IMR-90 (cell line): ENCODE results near the gene DEPDC5. TPM values are rescaled to one million over a fixed set of nuclear protein-coding genes. Genes with fewer than 3 reads are reported as not detected.

ENCODE experiments used
- ATAC-seq: fragments of 200-7000 bp; cut with Tn5 transposase; 2 replicates; pipeline ENCODE4 v1.9.1; 2020; ENCODE audit warnings: low read depth, mild to moderate bottlenecking, moderate library complexity
- BruUV-seq: library from RNA; stranded (reverse); fragments of 400-500 nt; replicated peaks from 2 replicates; lab custom pipeline; 2021; lab: Mats Ljungman, UMichigan
- CTCF ChIA-PET: fragments of 300-600 bp; formaldehyde crosslinking; extraction: SDS; loops from one replicate; lab custom pipeline; 2021; ENCODE audit warnings: antibody characterized with exemption; lab: Yijun Ruan, JAX
- POLR2A ChIA-PET: fragments of 300-600 bp; sonication (Branson Sonifier 250); formaldehyde crosslinking; loops from one replicate; lab custom pipeline; 2022; ENCODE audit warnings: antibody characterized with exemption; ENCODE audit not compliant: unreplicated experiment; lab: Charles Lee
- DNase-seq: peaks from one replicate; pipeline ENCODE4 v3.0.0; 2013
- H2AFZ ChIP-seq: replicated peaks from 2 replicates; pipeline ENCODE3; 2013; ENCODE audit warnings: low read length, mild to moderate bottlenecking; ENCODE audit not compliant: poor library complexity
- H2AK5ac ChIP-seq: 2 replicates; pipeline ENCODE4 v1.6.1; 2013; ENCODE audit warnings: low read depth, low read length, inconsistent platforms
- H2AK9ac ChIP-seq: replicated peaks from 2 replicates; pipeline ENCODE3; 2013; ENCODE audit warnings: mild to moderate bottlenecking, low read depth, low read length, moderate library complexity; ENCODE audit not compliant: poor library complexity
- H2BK120ac ChIP-seq: 2 replicates; pipeline ENCODE4 v1.6.1; 2013; ENCODE audit warnings: low read depth, low read length, inconsistent platforms
- H2BK15ac ChIP-seq: 3 replicates; pipeline ENCODE4 v1.6.1; 2013; ENCODE audit warnings: low read depth, low read length, inconsistent platforms
- H2BK20ac ChIP-seq: 2 replicates; pipeline ENCODE4 v1.6.1; 2013; ENCODE audit warnings: low read depth, mild to moderate bottlenecking, inconsistent platforms, low read length, moderate library complexity
- H2BK5ac ChIP-seq: 2 replicates; pipeline ENCODE4 v1.6.1; 2013; ENCODE audit warnings: mild to moderate bottlenecking, low read depth, low read length, inconsistent platforms; ENCODE audit not compliant: poor library complexity, severe bottlenecking
- H3K14ac ChIP-seq: replicated peaks from 2 replicates; pipeline ENCODE4 v1.6.1; 2013; ENCODE audit warnings: low read depth, low read length, inconsistent platforms
- H3K18ac ChIP-seq: 2 replicates; pipeline ENCODE4 v1.6.1; 2013; ENCODE audit warnings: low read depth, low read length, control low read depth
- H3K23ac ChIP-seq: 2 replicates; pipeline ENCODE4 v1.6.1; 2013; ENCODE audit warnings: low read depth, low read length, inconsistent platforms
- H3K27ac ChIP-seq: 2 replicates; pipeline ENCODE4 v1.5.1; 2013; ENCODE audit warnings: mild to moderate bottlenecking, control low read depth, low read length; ENCODE audit not compliant: insufficient read depth
- H3K27me3 ChIP-seq: 2 replicates; pipeline ENCODE4 v1.6.1; 2013; ENCODE audit warnings: low read length; ENCODE audit not compliant: control insufficient read depth, insufficient read depth
- H3K36me3 ChIP-seq: 2 replicates; pipeline ENCODE4 v1.6.1; 2013; ENCODE audit warnings: low read length, mixed read lengths; ENCODE audit not compliant: control insufficient read depth, insufficient read depth
- H3K4ac ChIP-seq: 2 replicates; pipeline ENCODE4 v1.6.1; 2013; ENCODE audit warnings: low read depth, low read length, inconsistent platforms
- H3K4me1 ChIP-seq: 2 replicates; pipeline ENCODE4 v1.6.1; 2013; ENCODE audit warnings: low read length, mixed read lengths; ENCODE audit not compliant: control insufficient read depth, insufficient read depth
- H3K4me2 ChIP-seq: 2 replicates; pipeline ENCODE4 v1.6.1; 2013; ENCODE audit warnings: low read depth, mild to moderate bottlenecking, control low read depth, low read length, moderate library complexity
- H3K4me3 ChIP-seq: 2 replicates; pipeline ENCODE4 v1.5.1; 2013; ENCODE audit warnings: low read depth, mild to moderate bottlenecking, control low read depth, low read length, moderate library complexity; ENCODE audit not compliant: insufficient read depth
- H3K56ac ChIP-seq: 2 replicates; pipeline ENCODE4 v1.6.1; 2013; ENCODE audit warnings: low read length, inconsistent platforms; ENCODE audit not compliant: insufficient read depth; ENCODE audit errors: extremely low read depth
- H3K79me1 ChIP-seq, 2 experiments: 2 replicates each; pipeline ENCODE4 v1.6.1; 2013; ENCODE audit warnings: low read length in 2 of 2, inconsistent platforms in 1 of 2, low read depth in 1 of 2
- H3K9ac ChIP-seq: 2 replicates; pipeline ENCODE4 v1.6.1; 2013; ENCODE audit warnings: low read depth, low read length, control low read depth
- H3K9me1 ChIP-seq: 2 replicates; pipeline ENCODE4 v1.6.1; 2013; ENCODE audit warnings: low read length, inconsistent platforms; ENCODE audit not compliant: insufficient read depth
- H3K9me3 ChIP-seq: 2 replicates; pipeline ENCODE4 v1.6.1; 2013; ENCODE audit warnings: low read length; ENCODE audit not compliant: control insufficient read depth, insufficient read depth
- H4K20me1 ChIP-seq: 2 replicates; pipeline ENCODE4 v1.6.1; 2013; ENCODE audit warnings: low read length, inconsistent platforms; ENCODE audit not compliant: insufficient read depth
- H4K5ac ChIP-seq: 2 replicates; pipeline ENCODE4 v1.6.1; 2013; ENCODE audit warnings: mild to moderate bottlenecking, low read depth, low read length, control low read depth
- H4K8ac ChIP-seq, 2 experiments: 2 replicates each; pipeline ENCODE4 v1.6.1; 2013; ENCODE audit warnings: low read depth in 2 of 2, low read length in 2 of 2, control low read depth in 1 of 2, inconsistent platforms in 1 of 2
- H4K91ac ChIP-seq: 2 replicates; pipeline ENCODE4 v1.6.1; 2013; ENCODE audit warnings: low read depth, low read length, inconsistent platforms; ENCODE audit not compliant: insufficient read depth
- BHLHE40 ChIP-seq: fragments of 150-350 bp; IDR thresholded peaks from 2 replicates; pipeline ENCODE4 v1.6.1; 2016; ENCODE audit warnings: mild to moderate bottlenecking, low read depth, low read length
- CHD1 ChIP-seq: IDR thresholded peaks from 2 replicates; pipeline ENCODE4 v1.6.1; 2012; ENCODE audit warnings: low read depth, low read length, improper control_type of control experiment
- CTCF ChIP-seq: conservative IDR thresholded peaks from 2 replicates; pipeline ENCODE4 v1.5.1; 2012; ENCODE audit warnings: mild to moderate bottlenecking, low read depth, low read length, improper control_type of control experiment
- FOS ChIP-seq: fragments of 150-350 bp; IDR thresholded peaks from 2 replicates; pipeline ENCODE4 v1.6.1; 2016; ENCODE audit warnings: low read depth, low read length
- MAZ ChIP-seq: IDR thresholded peaks from 2 replicates; pipeline ENCODE4 v1.6.1; 2012; ENCODE audit warnings: low read depth, mild to moderate bottlenecking, low read length, improper control_type of control experiment, moderate library complexity, borderline replicate concordance
- MXI1 ChIP-seq: IDR thresholded peaks from 2 replicates; pipeline ENCODE4 v1.6.1; 2012; ENCODE audit warnings: low read depth, mild to moderate bottlenecking, low read length, moderate library complexity, borderline replicate concordance
- POLR2A ChIP-seq: IDR thresholded peaks from 2 replicates; pipeline ENCODE4 v1.6.1; 2012; ENCODE audit warnings: mild to moderate bottlenecking, low read depth, low read length
- RAD21 ChIP-seq: IDR thresholded peaks from 2 replicates; pipeline ENCODE4 v1.6.1; 2012; ENCODE audit warnings: low read length, improper control_type of control experiment
- USF2 ChIP-seq: fragments of 150-350 bp; IDR thresholded peaks from 2 replicates; pipeline ENCODE4 v1.6.1; 2017; ENCODE audit warnings: mild to moderate bottlenecking, antibody characterized with exemption, low read length, low read depth
- WGBS, 2 experiments: methylation state at CpG; one replicate each; pipeline versions ENCODE4 v1.1.5 to v1.1.7; 2013; ENCODE audit warnings: missing lambda C conversion rate in 2 of 2; ENCODE audit not compliant: insufficient read length in 1 of 2; ENCODE audit errors: extremely low coverage in 2 of 2; 5-methylcytosine and 5-hydroxymethylcytosine counted together
- dilution Hi-C: fragments of 300-500 bp; cut with HindIII; formaldehyde crosslinking; loops from one replicate; pipeline ENCODE4 v1.14.3; 2018; ENCODE audit warnings: low sequenced_read_pairs; ENCODE audit not compliant: unreplicated experiment
- in situ Hi-C: fragments of 300-500 bp; cut with MboI; formaldehyde crosslinking; loops from 3 replicates; pipeline ENCODE4 v1.14.3; 2019; ENCODE audit warnings: low sequenced_read_pairs, inconsistent platforms, mixed read lengths
- intact Hi-C: fragments of 100-400 bp; cut with micrococcal nuclease; formaldehyde crosslinking; loops from 2 replicates; pipeline ENCODE4 v1.10.0; 2022
- polyA plus RNA-seq, 3 experiments: library from polyadenylated mRNA; depleted of rRNA; stranded (reverse); fragments of >200 nt; gene quantifications; 2 replicates each; pipeline ENCODE4 v1.2.3, GENCODE V29; 2012; ENCODE audit warnings: low replicate concordance in 1 of 3
- total RNA-seq: library from RNA; depleted of rRNA; stranded (reverse); fragments of >200 nt; gene quantifications from 2 replicates; pipeline ENCODE4 v1.2.3, GENCODE V29; 2012
- TF ChIP-seq, protein P1 (sequence below): fragments of 150-350 bp; IDR thresholded peaks from 2 replicates; pipeline ENCODE4 v1.6.1; 2016; ENCODE audit warnings: low read depth, mild to moderate bottlenecking, low read length, moderate library complexity, borderline replicate concordance

DEPDC5 gene
- total and polyA plus RNA-seq, 2 of the 4 experiments (the other 2 are of a cell fraction) = 6.6 to 12.9 TPM

GRCh38 chr22:31841078-31841827 is 87.4 kb downstream of the DEPDC5 start:
- H3K4me3 ChIP-seq = no peak overlapping the region
- TF ChIP-seq RAD21 (no peak), POLR2A (no peak), MXI1 (no peak), CHD1 (no peak), MAZ (no peak), USF2 (no peak), BHLHE40 (no peak), CTCF (no peak), FOS (no peak)
- TF ChIP-seq, protein P1, sequence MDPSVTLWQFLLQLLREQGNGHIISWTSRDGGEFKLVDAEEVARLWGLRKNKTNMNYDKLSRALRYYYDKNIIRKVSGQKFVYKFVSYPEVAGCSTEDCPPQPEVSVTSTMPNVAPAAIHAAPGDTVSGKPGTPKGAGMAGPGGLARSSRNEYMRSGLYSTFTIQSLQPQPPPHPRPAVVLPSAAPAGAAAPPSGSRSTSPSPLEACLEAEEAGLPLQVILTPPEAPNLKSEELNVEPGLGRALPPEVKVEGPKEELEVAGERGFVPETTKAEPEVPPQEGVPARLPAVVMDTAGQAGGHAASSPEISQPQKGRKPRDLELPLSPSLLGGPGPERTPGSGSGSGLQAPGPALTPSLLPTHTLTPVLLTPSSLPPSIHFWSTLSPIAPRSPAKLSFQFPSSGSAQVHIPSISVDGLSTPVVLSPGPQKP = no peak
- no peak overlapping the region for H3K27ac ChIP-seq
- no peak overlapping the region for H2BK15ac ChIP-seq
- H3K14ac ChIP-seq = no peak overlapping the region
- peaks cover 5% of the 10 kb centered on the region; the same call in 1 of the 2 replicates for H3K4me1 ChIP-seq
- no peak overlapping the region for H2BK120ac ChIP-seq
- H3K36me3 ChIP-seq = peaks cover 38% of the 10 kb centered on the region
- H4K8ac ChIP-seq = no peak overlapping the region
- H3K18ac ChIP-seq = no peak overlapping the region
- no peak overlapping the region for H4K5ac ChIP-seq
- H3K4ac ChIP-seq = no peak overlapping the region
- no peak overlapping the region for H4K91ac ChIP-seq
- no peak overlapping the region for H2AK9ac ChIP-seq
- BruUV-seq = no TSS peak
- no peak for ATAC-seq
- no CpG with 5 or more reads among the region's 8 CpGs for WGBS, 2 experiments
- dilution Hi-C loops = no loop called here
- DNase-seq = no peak
- no peaks in the 10 kb centered on the region for H3K9me3 ChIP-seq
- peaks cover 11% of the 10 kb centered on the region; the same call in 1 of the 2 replicates for H3K9me1 ChIP-seq
- in situ Hi-C loops = no loop called here
- intact Hi-C loops = no loop called here
- H2AFZ ChIP-seq = no peak overlapping the region
- no peak overlapping the region for H3K23ac ChIP-seq
- no peak overlapping the region for H2BK20ac ChIP-seq
- H2BK5ac ChIP-seq = no peak overlapping the region
- no peak overlapping the region for H3K4me2 ChIP-seq
- ChIA-PET POLR2A (no interaction called here), CTCF (no interaction called here)
- H3K79me1 ChIP-seq = no peaks in the 10 kb centered on the region
- H2AK5ac ChIP-seq = no peak overlapping the region
- no peaks in the 10 kb centered on the region for H3K27me3 ChIP-seq
- H3K9ac ChIP-seq = no peak overlapping the region
- peaks cover 5% of the 10 kb centered on the region; the same call in 1 of the 2 replicates for H4K20me1 ChIP-seq
- no peak overlapping the region for H3K56ac ChIP-seq
